ENCODE results near the gene ZNF543. TPM values are rescaled to one million over a fixed set of nuclear protein-coding genes. Genes with fewer than 3 reads are reported as not detected.
"Not testable (repeated sequence)": the region's sequence is repeated elsewhere in the genome, so short reads cannot be mapped to it uniquely, and the experiment has no call there.

Gene ZNF543
- total RNA-seq, 1 donor from 2014 or later: 5.3 TPM

DNA sequence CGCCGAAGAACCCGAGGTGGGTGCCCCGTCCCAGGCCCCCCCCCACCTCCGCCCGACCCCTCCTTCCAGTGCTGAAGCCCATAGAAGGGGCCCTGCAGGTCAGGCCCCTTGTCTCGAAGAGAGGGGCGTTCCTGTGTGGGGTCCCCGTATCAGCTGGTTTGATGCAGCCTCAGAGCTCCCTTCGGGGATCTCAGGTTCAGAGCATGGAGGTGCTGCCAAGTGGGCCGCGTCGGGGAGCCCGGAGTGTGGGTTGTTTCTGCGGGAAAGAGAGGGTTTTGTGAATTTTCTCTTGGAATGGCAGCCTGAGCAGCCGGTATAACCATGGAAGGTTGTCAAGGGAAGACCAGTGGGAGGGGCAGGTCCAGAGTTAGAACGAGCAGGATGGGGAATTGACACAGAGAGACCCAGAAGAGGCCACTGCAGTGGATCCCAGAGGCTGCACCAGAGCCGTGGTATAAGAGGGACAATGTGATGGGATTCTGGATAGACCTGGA, 43.5 kb downstream of the ZNF543 start:
- Histone ChIP-seq H3K9me3 (peaks cover 19% of the 10 kb centered on the region), H3K36me3 (no peaks in the 10 kb centered on the region), H3K4me1 (peaks cover 15% of the 10 kb centered on the region), H3K4me3 (peak overlapping the region; percentile 83), H3K27ac (peak overlapping the region; percentile 91), H3K27me3 (ENCODE audit: low read depth) (no peaks in the 10 kb centered on the region)
- ATAC-seq: peak; percentile 5 to 30
- TF ChIP-seq, protein P1, sequence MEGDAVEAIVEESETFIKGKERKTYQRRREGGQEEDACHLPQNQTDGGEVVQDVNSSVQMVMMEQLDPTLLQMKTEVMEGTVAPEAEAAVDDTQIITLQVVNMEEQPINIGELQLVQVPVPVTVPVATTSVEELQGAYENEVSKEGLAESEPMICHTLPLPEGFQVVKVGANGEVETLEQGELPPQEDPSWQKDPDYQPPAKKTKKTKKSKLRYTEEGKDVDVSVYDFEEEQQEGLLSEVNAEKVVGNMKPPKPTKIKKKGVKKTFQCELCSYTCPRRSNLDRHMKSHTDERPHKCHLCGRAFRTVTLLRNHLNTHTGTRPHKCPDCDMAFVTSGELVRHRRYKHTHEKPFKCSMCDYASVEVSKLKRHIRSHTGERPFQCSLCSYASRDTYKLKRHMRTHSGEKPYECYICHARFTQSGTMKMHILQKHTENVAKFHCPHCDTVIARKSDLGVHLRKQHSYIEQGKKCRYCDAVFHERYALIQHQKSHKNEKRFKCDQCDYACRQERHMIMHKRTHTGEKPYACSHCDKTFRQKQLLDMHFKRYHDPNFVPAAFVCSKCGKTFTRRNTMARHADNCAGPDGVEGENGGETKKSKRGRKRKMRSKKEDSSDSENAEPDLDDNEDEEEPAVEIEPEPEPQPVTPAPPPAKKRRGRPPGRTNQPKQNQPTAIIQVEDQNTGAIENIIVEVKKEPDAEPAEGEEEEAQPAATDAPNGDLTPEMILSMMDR (IDR thresholded peaks at IDR 0.05): no peak
- intact Hi-C loops (cut with DNase I): no loop called here
- DNase-seq: no peak

DNA sequence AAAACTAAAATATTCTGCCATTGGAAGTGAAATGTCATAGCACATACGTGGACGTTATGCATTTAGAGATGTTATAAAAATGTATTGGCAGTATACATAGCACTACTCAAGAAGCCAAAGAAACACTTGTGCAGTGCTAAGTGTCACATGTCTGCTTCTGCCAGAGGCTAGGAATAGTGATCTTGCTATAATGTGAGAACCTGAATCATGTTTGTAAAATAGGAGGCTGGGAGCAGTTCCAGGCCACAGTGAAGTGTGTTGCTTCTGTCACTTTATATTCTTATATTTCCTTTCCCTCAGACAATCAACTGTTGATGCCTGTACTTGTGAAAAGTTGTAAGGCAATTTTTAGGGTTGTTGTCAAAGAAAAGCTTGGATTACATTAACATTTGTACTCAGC, 46.5 kb downstream of the ZNF543 start:
- Histone ChIP-seq H3K4me3 (no peak overlapping the region), H3K4me1 (peaks cover 15% of the 10 kb centered on the region), H3K36me3 (peaks cover 1% of the 10 kb centered on the region), H3K9me3 (peaks cover 9% of the 10 kb centered on the region), H3K27me3 (ENCODE audit: low read depth) (no peaks in the 10 kb centered on the region), H3K27ac (no peak overlapping the region)
- ATAC-seq: no peak
- intact Hi-C loops (cut with DNase I): no loop called here
- DNase-seq: no peak
- TF ChIP-seq, protein P1 (IDR thresholded peaks at IDR 0.05): no peak

DNA sequence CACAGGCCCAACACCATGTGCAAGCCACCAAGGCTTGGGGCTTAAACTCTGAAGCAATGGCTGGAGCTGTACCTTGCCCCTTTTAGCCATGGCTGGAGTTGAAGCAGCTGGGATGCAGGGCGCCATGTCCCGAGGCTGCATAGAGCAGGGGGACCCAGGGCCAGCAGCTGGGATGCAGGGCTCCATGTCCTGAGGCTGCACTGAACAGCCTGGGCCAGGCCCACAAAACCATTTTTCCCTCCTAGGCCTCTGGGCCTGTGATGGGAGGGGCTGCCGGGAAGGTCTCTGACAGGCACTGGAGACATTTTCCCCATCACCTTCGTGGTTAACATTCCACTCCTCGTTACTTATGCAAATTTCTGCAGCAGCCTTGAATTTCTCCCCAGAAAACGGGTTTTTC, 53.9 kb downstream of the ZNF543 start:
- Histone ChIP-seq H3K9me3 (peaks cover 49% of the 10 kb centered on the region), H3K27me3 (ENCODE audit: low read depth) (no peaks in the 10 kb centered on the region), H3K4me1 (no peaks in the 10 kb centered on the region), H3K36me3 (peaks cover 51% of the 10 kb centered on the region), H3K27ac (no peak overlapping the region), H3K4me3 (no peak overlapping the region)
- intact Hi-C loops (cut with DNase I): no loop called here
- TF ChIP-seq, protein P1 (IDR thresholded peaks at IDR 0.05): no peak
- ATAC-seq (no peak), DNase-seq (no peak)

DNA sequence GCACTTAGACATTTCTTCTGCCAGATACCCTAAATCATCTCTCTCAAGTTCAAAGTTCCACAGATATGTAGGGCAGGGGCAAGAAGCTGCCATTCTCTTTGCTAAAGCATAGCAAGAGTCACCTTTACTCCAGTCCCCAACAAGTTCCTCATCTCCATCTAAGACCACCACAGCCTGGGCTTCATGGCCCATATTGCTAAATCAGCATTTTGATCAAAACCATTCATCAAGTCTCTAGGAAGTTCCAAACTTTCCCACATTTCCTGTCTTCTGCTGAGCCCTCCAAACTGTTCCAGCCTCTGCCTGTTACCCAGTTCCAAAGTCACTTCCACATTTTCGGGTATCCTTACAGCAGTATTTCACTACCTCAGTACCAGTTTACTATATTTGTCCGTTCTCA, 54.4 kb downstream of the ZNF543 start:
- H3K27me3 ChIP-seq (ENCODE audit: low read depth); H3K4me1 ChIP-seq; H3K27ac ChIP-seq; intact Hi-C loops (cut with DNase I); ATAC-seq; DNase-seq; H3K4me3 ChIP-seq: not testable (repeated sequence)
- Histone ChIP-seq H3K36me3 (peaks cover 51% of the 10 kb centered on the region), H3K9me3 (peaks cover 54% of the 10 kb centered on the region)

DNA sequence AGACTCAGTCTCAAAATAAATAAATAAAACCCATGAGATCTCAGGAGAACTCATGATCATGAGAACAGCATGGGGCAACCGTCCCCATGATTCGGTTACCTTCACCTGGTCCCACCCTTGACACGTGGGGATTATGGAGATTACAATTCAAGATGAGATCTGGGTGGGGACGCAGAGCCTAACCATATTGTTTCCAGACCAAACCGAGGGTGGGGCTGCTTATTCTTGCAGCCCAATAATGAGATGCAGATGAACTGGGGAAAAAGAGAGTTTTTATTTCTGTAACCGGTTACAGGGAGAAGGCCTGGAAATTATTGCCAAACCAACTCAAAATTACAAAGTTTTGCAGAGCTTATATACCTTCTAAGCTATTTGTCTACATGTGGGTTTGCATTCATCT, 55.9 kb downstream of the ZNF543 start:
- intact Hi-C loops (cut with DNase I): no loop called here
- H3K27me3 ChIP-seq (ENCODE audit: low read depth): no peaks in the 10 kb centered on the region
- H3K9me3 ChIP-seq: peaks cover 59% of the 10 kb centered on the region
- TF ChIP-seq, protein P1 (IDR thresholded peaks at IDR 0.05): no peak
- H3K4me1 ChIP-seq: no peaks in the 10 kb centered on the region
- H3K4me3 ChIP-seq: no peak overlapping the region
- peaks cover 51% of the 10 kb centered on the region for H3K36me3 ChIP-seq
- ATAC-seq (no peak), DNase-seq (no peak)
- H3K27ac ChIP-seq: no peak overlapping the region

DNA sequence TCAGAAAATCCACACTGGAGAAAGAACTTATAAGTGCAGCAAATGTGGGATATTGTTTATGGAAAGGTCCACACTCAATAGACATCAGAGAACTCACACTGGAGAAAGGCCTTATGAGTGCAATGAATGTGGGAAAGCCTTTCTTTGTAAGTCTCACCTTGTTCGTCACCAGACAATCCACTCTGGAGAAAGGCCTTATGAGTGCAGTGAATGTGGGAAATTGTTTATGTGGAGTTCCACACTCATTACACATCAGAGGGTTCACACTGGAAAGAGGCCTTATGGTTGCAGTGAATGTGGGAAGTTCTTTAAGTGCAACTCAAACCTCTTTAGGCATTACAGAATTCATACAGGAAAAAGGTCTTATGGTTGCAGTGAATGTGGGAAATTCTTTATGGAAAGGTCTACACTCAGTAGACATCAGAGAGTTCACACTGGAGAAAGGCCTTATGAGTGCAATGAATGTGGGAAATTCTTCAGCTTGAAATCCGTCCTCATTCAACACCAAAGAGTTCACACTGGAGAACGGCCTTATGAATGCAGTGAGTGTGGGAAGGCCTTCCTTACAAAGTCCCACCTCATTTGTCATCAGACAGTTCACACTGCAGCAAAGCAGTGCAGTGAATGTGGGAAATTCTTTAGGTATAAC, 57.4 kb downstream of the ZNF543 start:
- Histone ChIP-seq H3K9me3 (peaks cover 59% of the 10 kb centered on the region), H3K4me1 (no peaks in the 10 kb centered on the region), H3K36me3 (peaks cover 43% of the 10 kb centered on the region), H3K27me3 (ENCODE audit: low read depth) (no peaks in the 10 kb centered on the region), H3K27ac (no peak overlapping the region), H3K4me3 (no peak overlapping the region)
- no peak for DNase-seq
- no peak for ATAC-seq
- TF ChIP-seq, protein P1 (IDR thresholded peaks at IDR 0.05): no peak
- intact Hi-C loops (cut with DNase I): no loop called here

Data from lower lobe of right lung (tissue), 2 donors.